ENCODE measurements around the gene SPATA6L. TPM values are rescaled to one million over a fixed set of nuclear protein-coding genes. Genes with fewer than 3 reads are reported as not detected.

Gene SPATA6L
- total RNA-seq, 1 experiment from 2014 or later, result 1.8 TPM

DNA sequence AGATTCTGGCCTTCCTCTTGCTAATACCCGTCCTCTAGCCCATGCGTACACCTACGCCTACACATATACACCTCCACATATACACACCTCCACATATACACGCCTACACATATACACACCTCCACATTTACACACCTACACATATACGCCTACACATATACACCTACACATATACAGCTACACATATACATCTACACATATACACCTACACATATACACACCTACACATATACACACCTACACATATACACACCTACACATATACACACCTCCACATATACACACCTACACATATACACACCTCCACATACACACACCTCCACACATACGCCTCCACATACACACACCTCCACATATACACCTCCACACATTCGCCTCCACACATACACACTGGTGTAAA is 47.6 kb upstream of the SPATA6L start:
- no peak for ATAC-seq
- Mint-ChIP-seq H3K9me3 (peaks cover 7% of the 10 kb centered on the region), H3K36me3 (peaks cover 41% of the 10 kb centered on the region), H3K27me3 (ENCODE audit: low read depth) (no peaks in the 10 kb centered on the region), H3K4me3 (no peak overlapping the region), H3K4me1 (no peaks in the 10 kb centered on the region), H3K27ac (no peak overlapping the region; the same call in 1 of the 2 replicates)
- POLR2A ChIA-PET, result no interaction called here
- CTCF ChIA-PET, result no interaction called here
- DNase-seq (ENCODE audit: low spot score), result no peak
- TF ChIP-seq, protein P1, sequence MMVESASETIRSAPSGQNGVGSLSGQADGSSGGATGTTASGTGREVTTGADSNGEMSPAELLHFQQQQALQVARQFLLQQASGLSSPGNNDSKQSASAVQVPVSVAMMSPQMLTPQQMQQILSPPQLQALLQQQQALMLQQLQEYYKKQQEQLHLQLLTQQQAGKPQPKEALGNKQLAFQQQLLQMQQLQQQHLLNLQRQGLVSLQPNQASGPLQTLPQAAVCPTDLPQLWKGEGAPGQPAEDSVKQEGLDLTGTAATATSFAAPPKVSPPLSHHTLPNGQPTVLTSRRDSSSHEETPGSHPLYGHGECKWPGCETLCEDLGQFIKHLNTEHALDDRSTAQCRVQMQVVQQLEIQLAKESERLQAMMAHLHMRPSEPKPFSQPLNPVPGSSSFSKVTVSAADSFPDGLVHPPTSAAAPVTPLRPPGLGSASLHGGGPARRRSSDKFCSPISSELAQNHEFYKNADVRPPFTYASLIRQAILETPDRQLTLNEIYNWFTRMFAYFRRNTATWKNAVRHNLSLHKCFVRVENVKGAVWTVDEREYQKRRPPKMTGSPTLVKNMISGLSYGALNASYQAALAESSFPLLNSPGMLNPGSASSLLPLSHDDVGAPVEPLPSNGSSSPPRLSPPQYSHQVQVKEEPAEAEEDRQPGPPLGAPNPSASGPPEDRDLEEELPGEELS (CRISPR knock-in tag; IDR thresholded peaks at IDR 0.05), result no peak
- no peak for TF ChIP-seq GABPB1 (CRISPR knock-in tag; IDR thresholded peaks at IDR 0.05)
- TF ChIP-seq ZNF232 (CRISPR knock-in tag; IDR thresholded peaks at IDR 0.05), result no peak
- no peak for TF ChIP-seq GRHL2 (CRISPR knock-in tag; IDR thresholded peaks at IDR 0.05; ENCODE audit: insufficient replicate concordance, severe bottlenecking)
- no peak for TF ChIP-seq CTCF (IDR thresholded peaks at IDR 0.05)
- no peak for TF ChIP-seq TEAD1 (CRISPR knock-in tag; IDR thresholded peaks at IDR 0.05)
- TF ChIP-seq, protein P2, sequence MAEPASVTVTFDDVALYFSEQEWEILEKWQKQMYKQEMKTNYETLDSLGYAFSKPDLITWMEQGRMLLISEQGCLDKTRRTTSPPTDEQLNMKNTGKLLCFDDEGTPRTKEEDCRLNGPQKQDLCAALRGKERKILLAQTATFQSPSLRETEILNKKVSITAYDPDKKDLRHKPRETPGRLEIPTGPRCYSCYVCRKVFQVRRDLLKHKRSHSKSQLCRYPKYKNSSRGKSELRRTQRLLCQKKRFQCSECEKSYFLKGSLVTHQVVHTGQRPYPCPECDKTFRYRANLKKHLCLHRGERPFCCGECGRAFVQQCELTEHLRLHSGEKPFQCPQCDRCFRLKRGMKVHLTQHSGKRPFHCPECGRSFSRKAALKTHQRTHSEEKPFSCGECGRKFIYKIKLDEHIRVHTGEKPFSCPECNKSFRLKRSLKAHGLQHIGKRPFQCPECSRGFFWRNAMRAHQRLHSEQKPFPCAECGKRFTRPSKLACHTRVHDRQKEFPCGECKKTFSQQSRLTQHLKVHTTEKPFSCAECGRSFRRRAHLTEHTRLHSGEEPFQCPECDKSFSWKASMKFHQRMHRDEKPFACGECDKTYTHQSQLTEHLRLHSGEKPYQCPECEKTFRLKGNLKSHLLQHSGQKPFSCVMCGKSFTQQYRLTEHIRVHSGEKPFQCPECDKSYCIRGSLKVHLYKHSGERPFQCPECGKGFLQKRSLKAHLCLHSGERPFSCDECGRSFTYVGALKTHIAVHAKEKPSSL (CRISPR knock-in tag; conservative IDR thresholded peaks at IDR 0.05), result no peak
- TF ChIP-seq TP53 (CRISPR knock-in tag; IDR thresholded peaks at IDR 0.05), result no peak
- TF ChIP-seq ETV6 (CRISPR knock-in tag; IDR thresholded peaks at IDR 0.05), result no peak
- no peak for TF ChIP-seq IRF1 (CRISPR knock-in tag; IDR thresholded peaks at IDR 0.05)
- TF ChIP-seq CDX4 (CRISPR knock-in tag; IDR thresholded peaks at IDR 0.05; ENCODE audit: borderline replicate concordance), result no peak
- TF ChIP-seq ATF1 (CRISPR knock-in tag; IDR thresholded peaks at IDR 0.05), result no peak
- TF ChIP-seq, protein P3, sequence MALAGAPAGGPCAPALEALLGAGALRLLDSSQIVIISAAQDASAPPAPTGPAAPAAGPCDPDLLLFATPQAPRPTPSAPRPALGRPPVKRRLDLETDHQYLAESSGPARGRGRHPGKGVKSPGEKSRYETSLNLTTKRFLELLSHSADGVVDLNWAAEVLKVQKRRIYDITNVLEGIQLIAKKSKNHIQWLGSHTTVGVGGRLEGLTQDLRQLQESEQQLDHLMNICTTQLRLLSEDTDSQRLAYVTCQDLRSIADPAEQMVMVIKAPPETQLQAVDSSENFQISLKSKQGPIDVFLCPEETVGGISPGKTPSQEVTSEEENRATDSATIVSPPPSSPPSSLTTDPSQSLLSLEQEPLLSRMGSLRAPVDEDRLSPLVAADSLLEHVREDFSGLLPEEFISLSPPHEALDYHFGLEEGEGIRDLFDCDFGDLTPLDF (CRISPR knock-in tag; IDR thresholded peaks at IDR 0.05), result no peak
- TF ChIP-seq, protein P4, sequence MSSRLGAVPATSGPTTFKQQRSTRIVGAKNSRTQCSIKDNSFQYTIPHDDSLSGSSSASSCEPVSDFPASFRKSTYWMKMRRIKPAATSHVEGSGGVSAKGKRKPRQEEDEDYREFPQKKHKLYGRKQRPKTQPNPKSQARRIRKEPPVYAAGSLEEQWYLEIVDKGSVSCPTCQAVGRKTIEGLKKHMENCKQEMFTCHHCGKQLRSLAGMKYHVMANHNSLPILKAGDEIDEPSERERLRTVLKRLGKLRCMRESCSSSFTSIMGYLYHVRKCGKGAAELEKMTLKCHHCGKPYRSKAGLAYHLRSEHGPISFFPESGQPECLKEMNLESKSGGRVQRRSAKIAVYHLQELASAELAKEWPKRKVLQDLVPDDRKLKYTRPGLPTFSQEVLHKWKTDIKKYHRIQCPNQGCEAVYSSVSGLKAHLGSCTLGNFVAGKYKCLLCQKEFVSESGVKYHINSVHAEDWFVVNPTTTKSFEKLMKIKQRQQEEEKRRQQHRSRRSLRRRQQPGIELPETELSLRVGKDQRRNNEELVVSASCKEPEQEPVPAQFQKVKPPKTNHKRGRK (CRISPR knock-in tag; IDR thresholded peaks at IDR 0.05; ENCODE audit: borderline replicate concordance), result no peak
- no peak for TF ChIP-seq AFF4 (CRISPR knock-in tag; IDR thresholded peaks at IDR 0.05; ENCODE audit: borderline replicate concordance)
- no peak for TF ChIP-seq NFE2L1 (CRISPR knock-in tag; IDR thresholded peaks at IDR 0.05)

All from WTC11 (cell line).